C1 segment of cervical spinal cord (tissue), 14 donors: ENCODE data around the gene EIF3B.
"Not testable (repeated sequence)": the region's sequence is repeated elsewhere in the genome, so short reads cannot be mapped to it uniquely, and the experiment has no call there.

ENCODE experiments used
- DNase-seq, 14 donors: peaks; one replicate each; lab custom pipeline; 2025; lab: John Stamatoyannopoulos, UW

The EIF3B gene

GRCh38 chr7:2399848-2400587 is 45.4 kb downstream of the EIF3B start:
- peak in 10 of 14 donors; percentile 20 to 69 (median 42) for DNase-seq

- no peak for DNase-seq
These were observed 48.0 kb downstream of the EIF3B start for GRCh38 chr7:2402687-2403013.

- peak; percentile 29 to 96 (median 90) for DNase-seq
These were observed 48.5 kb downstream of the EIF3B start, which contains the start of gene CHST12 for GRCh38 chr7:2403014-2403717. Gene CHST12 (plus strand): TSS chr7:2403611. CDS start chr7:2432640, 29,029 bp downstream.

GRCh38 chr7:2403718-2404648 is 49.4 kb downstream of the EIF3B start:
- peak in 11 of 14 donors; percentile 42 to 76 (median 51) for DNase-seq

DNA sequence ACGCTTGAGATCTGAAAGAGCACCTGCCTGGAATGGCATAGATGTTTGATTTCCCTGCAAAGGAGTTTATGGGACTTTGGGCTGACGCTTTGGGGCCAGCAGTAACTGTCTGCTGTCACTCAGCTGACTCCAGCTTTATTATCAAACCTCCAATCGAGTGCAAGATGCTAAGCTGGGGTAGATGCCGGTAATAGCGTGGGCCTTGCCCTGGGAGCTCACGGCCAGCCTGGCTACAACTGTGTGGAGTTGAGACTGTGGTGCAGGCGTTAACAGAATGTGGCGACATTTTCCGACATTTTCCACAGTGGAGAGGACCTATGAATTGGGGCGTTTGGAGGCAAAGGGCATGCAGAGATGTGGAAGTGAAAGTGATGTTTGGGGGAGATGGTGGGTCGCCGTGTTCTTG is 50.1 kb downstream of the EIF3B start:
- peak in 1 of 14 donors; percentile 39 for DNase-seq

DNA sequence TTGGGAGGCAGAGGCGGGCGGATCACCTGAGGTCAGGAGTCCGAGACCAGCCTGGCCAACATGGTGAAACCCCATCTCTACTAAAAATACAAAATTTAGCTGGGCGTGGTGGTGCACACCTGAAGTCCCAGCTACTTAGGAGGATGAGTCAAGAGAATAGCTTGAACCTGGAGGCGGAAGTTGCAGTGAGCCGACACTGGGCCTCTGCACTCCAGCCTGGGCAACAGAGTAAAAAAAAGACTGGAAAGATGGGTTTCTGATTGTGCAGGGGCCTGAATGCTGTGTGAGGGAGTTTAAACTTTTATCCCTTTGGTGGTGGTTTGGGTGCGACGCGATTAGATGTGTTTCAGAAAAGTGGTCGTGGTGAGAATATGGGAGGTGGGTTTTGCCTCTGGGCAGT is 50.6 kb downstream of the EIF3B start:
- DNase-seq: no peak

DNA sequence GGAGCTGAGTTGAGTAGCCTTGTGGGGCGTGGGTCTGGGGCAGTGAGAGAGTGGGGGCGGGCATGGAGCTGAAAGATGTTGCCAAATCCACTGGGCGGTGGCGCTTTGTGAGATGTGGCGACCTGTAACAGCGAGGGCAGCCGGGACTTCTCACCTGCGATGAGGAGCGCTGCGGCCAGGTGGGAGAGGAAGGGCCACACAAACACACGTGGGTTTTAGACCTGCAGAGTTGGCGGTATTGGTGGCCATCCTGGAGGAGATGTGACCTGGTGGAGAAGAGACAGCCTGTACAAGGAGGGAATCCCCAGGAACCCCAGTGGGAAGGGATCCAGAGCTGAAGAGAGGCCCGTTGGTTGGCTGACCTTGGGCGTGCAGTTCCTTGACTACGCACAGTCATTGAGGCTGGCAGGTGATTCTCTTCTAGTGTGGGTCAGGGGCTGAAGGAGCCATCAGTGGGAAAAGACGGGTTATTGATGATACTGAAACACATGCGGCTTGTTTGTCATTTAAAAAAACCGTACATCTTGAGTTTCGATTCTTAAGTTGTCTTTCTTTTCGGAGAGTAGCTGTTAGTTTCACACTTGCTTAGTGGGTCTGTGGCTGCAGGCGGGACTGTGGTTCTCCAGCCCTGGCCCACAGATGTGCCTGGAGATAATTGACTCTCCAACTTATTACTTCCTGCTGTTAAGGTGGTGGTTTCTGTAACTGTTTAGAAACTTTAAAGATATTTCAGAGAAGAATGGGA is 51.1 kb downstream of the EIF3B start:
- DNase-seq: no peak

DNA sequence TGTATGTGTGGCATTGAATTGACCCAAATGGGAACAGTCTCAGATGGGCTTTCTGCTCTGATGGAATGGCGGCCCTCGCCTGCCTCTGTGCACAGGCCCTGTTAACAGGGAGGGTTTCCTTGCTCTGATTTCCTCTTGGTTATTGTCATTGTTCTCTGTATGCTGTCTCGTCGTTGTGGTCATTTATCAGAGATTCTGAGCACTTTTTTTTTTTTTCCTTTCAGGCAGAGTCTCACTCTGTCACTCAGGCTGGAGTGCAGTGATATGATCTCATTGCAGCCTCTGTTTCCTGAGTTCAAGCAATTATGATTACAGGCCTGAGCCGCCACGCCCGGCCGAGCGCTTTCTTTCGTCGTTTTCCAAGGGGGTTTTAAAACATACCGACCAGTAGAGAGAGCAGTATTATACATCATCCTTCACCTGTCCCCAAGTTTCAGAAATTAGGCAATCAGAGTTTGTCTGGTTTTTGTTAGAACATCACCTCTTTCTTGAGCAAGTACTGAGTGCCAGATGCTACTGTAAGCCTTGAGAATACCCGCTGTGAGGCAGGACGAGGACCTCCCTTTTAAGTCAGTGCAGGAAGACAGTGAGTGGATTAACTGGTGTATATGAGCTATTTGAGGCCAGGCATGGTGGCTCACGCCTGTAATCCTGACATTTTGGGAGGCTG is 55.3 kb downstream of the EIF3B start:
- no peak for DNase-seq

GRCh38 chr7:2411049-2411448 is 56.4 kb downstream of the EIF3B start:
- DNase-seq: no peak

GRCh38 chr7:2411815-2412586 is 57.4 kb downstream of the EIF3B start:
- DNase-seq: no peak

DNA sequence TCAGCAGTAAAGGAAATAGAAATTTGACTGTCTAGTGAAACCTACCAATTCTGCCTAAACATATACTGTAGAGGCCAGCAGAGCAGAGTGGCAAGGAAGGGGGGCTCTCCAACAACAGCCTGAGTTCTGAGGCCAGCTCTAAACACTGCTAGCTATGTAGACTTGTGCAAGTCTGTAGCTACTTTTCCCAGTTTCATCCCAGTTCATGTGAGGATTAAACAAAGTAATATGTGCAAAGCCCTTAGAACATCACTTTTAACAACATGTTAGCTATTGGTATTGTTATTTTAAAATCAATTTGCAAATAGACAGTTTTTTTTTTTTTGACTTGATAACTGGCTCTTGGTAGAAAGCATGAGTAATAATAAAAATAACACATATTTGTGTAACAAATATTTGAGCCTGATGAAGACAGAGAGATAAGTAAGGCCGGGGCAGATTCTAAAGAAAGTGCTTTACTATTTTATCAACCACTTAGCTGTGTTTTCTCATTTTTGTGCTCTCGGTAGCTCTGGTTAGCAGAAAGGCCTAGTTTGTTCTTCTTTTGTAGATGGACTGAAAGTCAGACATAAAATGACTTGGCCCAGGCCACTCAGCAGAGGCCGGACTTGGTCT is 58.1 kb downstream of the EIF3B start:
- no peak for DNase-seq

GRCh38 chr7:2416063-2416462 is 61.4 kb downstream of the EIF3B start:
- no peak for DNase-seq

- no peak for DNase-seq
These were observed 62.0 kb downstream of the EIF3B start for GRCh38 chr7:2416650-2417049.

DNA sequence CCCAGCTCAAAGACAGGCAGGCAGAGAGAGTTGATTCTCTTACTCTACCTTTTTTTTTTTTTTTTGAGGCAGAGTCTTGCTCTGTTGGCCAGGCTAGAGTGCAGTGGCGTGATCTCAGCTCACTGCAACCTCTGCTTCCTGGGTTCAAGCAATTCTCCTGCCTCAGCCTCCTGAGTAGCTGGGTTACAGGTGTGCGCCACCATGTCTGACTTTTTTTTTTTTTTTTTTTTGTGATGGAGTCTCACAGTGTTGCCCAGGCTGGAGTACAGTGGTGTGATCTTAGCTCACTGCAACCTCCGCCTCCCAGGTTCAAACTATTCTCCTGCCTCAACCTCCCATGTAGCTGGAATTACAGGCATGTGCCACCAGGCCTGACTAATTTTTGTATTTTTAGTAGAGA is 62.6 kb downstream of the EIF3B start:
- not testable (repeated sequence) for DNase-seq

DNA sequence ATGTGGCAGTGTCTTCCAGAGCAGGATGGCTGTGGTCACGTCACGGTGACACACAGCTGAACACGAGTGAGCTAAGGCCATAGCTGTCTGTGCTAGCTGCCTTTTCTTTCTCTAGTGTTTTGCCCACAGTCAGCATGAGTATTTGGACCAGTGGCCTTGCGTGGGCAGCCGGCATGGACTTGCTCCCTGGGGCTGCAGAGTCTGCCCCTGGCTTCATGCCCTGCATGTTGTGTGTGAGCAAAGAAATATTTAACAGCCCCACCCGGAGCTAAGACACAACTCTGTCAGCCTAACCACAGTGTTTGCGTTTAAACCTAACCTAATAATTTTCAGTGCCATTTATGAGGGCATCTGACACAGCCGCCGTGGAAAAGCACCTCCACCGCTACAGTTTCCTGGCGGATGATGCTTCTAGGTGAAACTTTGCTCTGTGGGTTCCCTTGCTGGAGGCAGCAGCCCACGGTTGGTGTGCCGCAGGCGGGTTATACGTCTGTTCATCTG is 63.4 kb downstream of the EIF3B start:
- peak in 1 of 14 donors; percentile 74 for DNase-seq

- DNase-seq: no peak
These were observed 65.7 kb downstream of the EIF3B start for GRCh38 chr7:2420216-2420933.

DNA sequence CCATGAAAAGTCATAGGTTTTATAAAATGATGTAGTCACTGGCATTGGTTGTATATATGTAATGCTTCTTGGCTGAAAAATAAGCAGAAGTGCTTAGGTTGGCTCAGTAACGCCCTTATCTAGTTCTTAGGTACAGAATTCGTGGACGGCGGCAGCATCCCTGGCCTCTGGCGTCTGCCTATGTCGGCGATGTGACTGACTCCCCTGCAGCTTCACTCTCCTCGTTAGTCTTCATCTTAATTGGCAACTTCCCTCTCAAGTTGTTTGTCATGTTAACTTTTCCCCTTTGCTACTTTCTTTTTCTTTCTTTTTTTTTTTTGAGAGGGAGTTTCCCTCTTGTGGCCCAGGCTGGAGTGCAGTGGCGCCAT is 67.3 kb downstream of the EIF3B start:
- no peak for DNase-seq

GRCh38 chr7:2425749-2426148 is 71.1 kb downstream of the EIF3B start:
- no peak for DNase-seq
